HCT116 (cell line): ENCODE measurements around the gene DCDC2. TPM values are rescaled to one million over a fixed set of nuclear protein-coding genes. Genes with fewer than 3 reads are reported as not detected.

ENCODE experiments used
- ATAC-seq: fragments of 200-7000 bp; cut with Tn5 transposase; 2 replicates; pipeline ENCODE4 v1.9.1; 2020; ENCODE audit warnings: mild to moderate bottlenecking, moderate library complexity
- BruUV-seq: library from RNA; stranded (reverse); fragments of 400-500 nt; replicated peaks from 2 replicates; lab custom pipeline; 2021; lab: Mats Ljungman, UMichigan
- CTCF ChIA-PET: fragments of 300-600 bp; sonication (Branson Sonifier 250); formaldehyde crosslinking; loops from one replicate; lab custom pipeline; 2021; ENCODE audit warnings: antibody characterized with exemption; lab: Charles Lee
- POLR2A ChIA-PET: fragments of 300-600, 350-600 bp; sonication (Branson Sonifier 250); formaldehyde crosslinking; loops from one replicate; lab custom pipeline; 2021; ENCODE audit warnings: antibody characterized with exemption; lab: Charles Lee
- RAD21 ChIA-PET, 2 experiments: fragments of 300-600 bp; sonication (Branson Sonifier 250); formaldehyde crosslinking; loops; one replicate each; lab custom pipeline; 2023; ENCODE audit warnings: low total read pairs in 2 of 2; ENCODE audit not compliant: uncharacterized antibody in 2 of 2, unreplicated experiment in 2 of 2, low non-redundant PET in 1 of 2; lab: Charles Lee
- DNase-seq: peaks from one replicate; pipeline ENCODE4 v3.0.0-alpha.2; 2010; ENCODE audit warnings: low read depth, low spot score
- H2AFZ ChIP-seq: fragments of 200-600 bp; shearing (Covaris generic), sonication (generic); 2 replicates; pipeline ENCODE4 v1.6.1; 2017; ENCODE audit warnings: low read depth, mixed run types, mixed read lengths, antibody characterized with exemption, low read length; ENCODE audit not compliant: poor library complexity, severe bottlenecking
- H3K27ac ChIP-seq: 2 replicates; pipeline ENCODE4 v1.5.1; 2012; ENCODE audit warnings: low read depth, low read length
- H3K27me3 ChIP-seq: fragments of 200-600 bp; sonication (generic); 2 replicates; pipeline ENCODE4 v1.6.1; 2016; ENCODE audit warnings: mixed run types, low read length, mixed read lengths; ENCODE audit not compliant: insufficient read depth
- H3K36me3 ChIP-seq, 2 experiments: fragments of 200-500 bp in 1 of 2; fragments of 200-600 bp in 1 of 2; sonication (Bioruptor generic) in 1 of 2; sonication (generic) in 1 of 2; 2 replicates each; pipeline versions ENCODE4 v1.5.1 to v1.6.1; 2014 to 2016; ENCODE audit warnings: low read length in 2 of 2, inconsistent platforms in 1 of 2, mixed read lengths in 1 of 2, mixed run types in 1 of 2; ENCODE audit not compliant: insufficient read depth in 2 of 2, control insufficient read depth in 1 of 2
- H3K4me1 ChIP-seq, 2 experiments: fragments of 200-600 bp in 1 of 2; sonication (generic) in 1 of 2; 2 replicates each; pipeline versions ENCODE4 v1.5.1 to v1.6.1; 2012 to 2017; ENCODE audit warnings: low read length in 2 of 2, inconsistent platforms in 1 of 2, mild to moderate bottlenecking in 1 of 2, mixed read lengths in 1 of 2, mixed run types in 1 of 2, moderate library complexity in 1 of 2; ENCODE audit not compliant: insufficient read depth in 2 of 2, control insufficient read depth in 1 of 2
- H3K4me2 ChIP-seq: fragments of 200-600 bp; sonication (generic); 2 replicates; pipeline ENCODE4 v1.6.1; 2017; ENCODE audit warnings: mixed run types, low read length, mixed read lengths
- H3K4me3 ChIP-seq, 2 experiments: fragments of 200-600 bp in 1 of 2; sonication (generic) in 1 of 2; replicated peaks in 1 of 2; 2 replicates each; pipeline ENCODE4 v1.5.1; 2011 to 2016; ENCODE audit warnings: low read length in 2 of 2, control low read depth in 1 of 2, low read depth in 1 of 2, mild to moderate bottlenecking in 1 of 2, mixed read lengths in 1 of 2, mixed run types in 1 of 2
- H3K79me2 ChIP-seq: fragments of 200-600 bp; sonication (generic); 2 replicates; pipeline ENCODE4 v1.6.1; 2017; ENCODE audit warnings: mild to moderate bottlenecking, mixed run types, low read length, moderate library complexity, mixed read lengths; ENCODE audit not compliant: insufficient read depth
- H3K9ac ChIP-seq: fragments of 200-600 bp; sonication (generic); 2 replicates; pipeline ENCODE4 v1.6.1; 2016; ENCODE audit warnings: low read length, mixed read lengths
- H3K9me2 ChIP-seq: fragments of 200-600 bp; sonication (generic), shearing (Covaris generic); 2 replicates; pipeline ENCODE4 v1.6.1; 2017; ENCODE audit warnings: mixed run types, mild to moderate bottlenecking, moderate library complexity; ENCODE audit not compliant: insufficient read depth
- H3K9me3 ChIP-seq, 2 experiments: fragments of 200-500 bp in 1 of 2; fragments of 200-600 bp in 1 of 2; sonication (Bioruptor generic) in 1 of 2; sonication (generic) in 1 of 2; 2 replicates each; pipeline ENCODE4 v1.6.1; 2014 to 2017; ENCODE audit warnings: low read length in 2 of 2, mixed read lengths in 2 of 2, inconsistent platforms in 1 of 2, low read depth in 1 of 2, mild to moderate bottlenecking in 1 of 2, mixed run types in 1 of 2, moderate library complexity in 1 of 2; ENCODE audit not compliant: control insufficient read depth in 1 of 2, insufficient read depth in 1 of 2
- H4K20me1 ChIP-seq: fragments of 200-600 bp; sonication (generic), shearing (Covaris generic); 2 replicates; pipeline ENCODE4 v1.6.1; 2017; ENCODE audit warnings: mixed run types, mild to moderate bottlenecking, moderate library complexity; ENCODE audit not compliant: insufficient read depth
- CEBPB ChIP-seq: IDR thresholded peaks from 2 replicates; pipeline ENCODE4 v1.6.1; 2012; ENCODE audit warnings: low read depth
- EZH2 ChIP-seq: fragments of 200-600 bp; sonication (generic); IDR thresholded peaks from 2 replicates; pipeline ENCODE4 v1.6.1; 2017; ENCODE audit warnings: antibody characterized with exemption, mixed run types
- EZH2phosphoT487 ChIP-seq: fragments of 200-600 bp; IDR thresholded peaks from 2 replicates; pipeline ENCODE4 v1.6.1; 2018; ENCODE audit warnings: antibody characterized with exemption, borderline replicate concordance
- POLR2A ChIP-seq: IDR thresholded peaks from 2 replicates; pipeline ENCODE4 v1.7.0; 2011; ENCODE audit warnings: borderline replicate concordance; ENCODE audit not compliant: insufficient read depth, insufficient read length; ENCODE audit errors: extremely low read depth
- RAD21 ChIP-seq: IDR thresholded peaks from 2 replicates; pipeline ENCODE4 v1.6.1; 2012; ENCODE audit warnings: low read depth, mild to moderate bottlenecking
- SIN3A ChIP-seq: IDR thresholded peaks from 2 replicates; pipeline ENCODE4 v1.6.1; 2012; ENCODE audit warnings: low read depth
- ZBTB33 ChIP-seq: IDR thresholded peaks from 2 replicates; pipeline ENCODE4 v1.6.1; 2011; ENCODE audit warnings: mild to moderate bottlenecking, low read length, moderate library complexity; ENCODE audit not compliant: insufficient replicate concordance; ENCODE audit errors: extremely low read depth
- intact Hi-C: fragments of 100-400 bp; cut with micrococcal nuclease; formaldehyde crosslinking; loops from 2 replicates; pipeline ENCODE4 v1.10.0; 2022
- total RNA-seq: library from RNA; stranded (reverse); gene quantifications from one replicate; pipeline ENCODE4 v1.2.1, GENCODE V29; 2021; ENCODE audit not compliant: unreplicated experiment
- TF ChIP-seq, protein P1 (sequence below): IDR thresholded peaks from 2 replicates; pipeline ENCODE4 v1.6.1; 2012; ENCODE audit warnings: low read depth
- TF ChIP-seq, protein P2 (sequence below), 3 experiments: fragments of 200-600 bp in 1 of 3; sonication (generic) in 1 of 3; IDR thresholded peaks in 2 of 3; conservative IDR thresholded peaks in 1 of 3; 2 replicates each; pipeline ENCODE4 v1.5.1; 2012 to 2017; ENCODE audit warnings: low read depth in 2 of 3, low read length in 2 of 3, antibody characterized with exemption in 1 of 3, borderline replicate concordance in 1 of 3, control low read depth in 1 of 3, mild to moderate bottlenecking in 1 of 3, mixed read lengths in 1 of 3, mixed run types in 1 of 3, moderate library complexity in 1 of 3; ENCODE audit not compliant: insufficient read depth in 1 of 3

Gene DCDC2
- total RNA-seq, 1 experiment from 2014 or later = 0.17 TPM

- TF ChIP-seq, protein P1, sequence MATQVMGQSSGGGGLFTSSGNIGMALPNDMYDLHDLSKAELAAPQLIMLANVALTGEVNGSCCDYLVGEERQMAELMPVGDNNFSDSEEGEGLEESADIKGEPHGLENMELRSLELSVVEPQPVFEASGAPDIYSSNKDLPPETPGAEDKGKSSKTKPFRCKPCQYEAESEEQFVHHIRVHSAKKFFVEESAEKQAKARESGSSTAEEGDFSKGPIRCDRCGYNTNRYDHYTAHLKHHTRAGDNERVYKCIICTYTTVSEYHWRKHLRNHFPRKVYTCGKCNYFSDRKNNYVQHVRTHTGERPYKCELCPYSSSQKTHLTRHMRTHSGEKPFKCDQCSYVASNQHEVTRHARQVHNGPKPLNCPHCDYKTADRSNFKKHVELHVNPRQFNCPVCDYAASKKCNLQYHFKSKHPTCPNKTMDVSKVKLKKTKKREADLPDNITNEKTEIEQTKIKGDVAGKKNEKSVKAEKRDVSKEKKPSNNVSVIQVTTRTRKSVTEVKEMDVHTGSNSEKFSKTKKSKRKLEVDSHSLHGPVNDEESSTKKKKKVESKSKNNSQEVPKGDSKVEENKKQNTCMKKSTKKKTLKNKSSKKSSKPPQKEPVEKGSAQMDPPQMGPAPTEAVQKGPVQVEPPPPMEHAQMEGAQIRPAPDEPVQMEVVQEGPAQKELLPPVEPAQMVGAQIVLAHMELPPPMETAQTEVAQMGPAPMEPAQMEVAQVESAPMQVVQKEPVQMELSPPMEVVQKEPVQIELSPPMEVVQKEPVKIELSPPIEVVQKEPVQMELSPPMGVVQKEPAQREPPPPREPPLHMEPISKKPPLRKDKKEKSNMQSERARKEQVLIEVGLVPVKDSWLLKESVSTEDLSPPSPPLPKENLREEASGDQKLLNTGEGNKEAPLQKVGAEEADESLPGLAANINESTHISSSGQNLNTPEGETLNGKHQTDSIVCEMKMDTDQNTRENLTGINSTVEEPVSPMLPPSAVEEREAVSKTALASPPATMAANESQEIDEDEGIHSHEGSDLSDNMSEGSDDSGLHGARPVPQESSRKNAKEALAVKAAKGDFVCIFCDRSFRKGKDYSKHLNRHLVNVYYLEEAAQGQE = no peak
- TF ChIP-seq RAD21 (no peak), POLR2A (no peak), SIN3A (no peak)
- TF ChIP-seq, protein P2, sequence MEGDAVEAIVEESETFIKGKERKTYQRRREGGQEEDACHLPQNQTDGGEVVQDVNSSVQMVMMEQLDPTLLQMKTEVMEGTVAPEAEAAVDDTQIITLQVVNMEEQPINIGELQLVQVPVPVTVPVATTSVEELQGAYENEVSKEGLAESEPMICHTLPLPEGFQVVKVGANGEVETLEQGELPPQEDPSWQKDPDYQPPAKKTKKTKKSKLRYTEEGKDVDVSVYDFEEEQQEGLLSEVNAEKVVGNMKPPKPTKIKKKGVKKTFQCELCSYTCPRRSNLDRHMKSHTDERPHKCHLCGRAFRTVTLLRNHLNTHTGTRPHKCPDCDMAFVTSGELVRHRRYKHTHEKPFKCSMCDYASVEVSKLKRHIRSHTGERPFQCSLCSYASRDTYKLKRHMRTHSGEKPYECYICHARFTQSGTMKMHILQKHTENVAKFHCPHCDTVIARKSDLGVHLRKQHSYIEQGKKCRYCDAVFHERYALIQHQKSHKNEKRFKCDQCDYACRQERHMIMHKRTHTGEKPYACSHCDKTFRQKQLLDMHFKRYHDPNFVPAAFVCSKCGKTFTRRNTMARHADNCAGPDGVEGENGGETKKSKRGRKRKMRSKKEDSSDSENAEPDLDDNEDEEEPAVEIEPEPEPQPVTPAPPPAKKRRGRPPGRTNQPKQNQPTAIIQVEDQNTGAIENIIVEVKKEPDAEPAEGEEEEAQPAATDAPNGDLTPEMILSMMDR (IDR thresholded peaks at IDR 0.05 in 2 of 3, conservative IDR thresholded peaks at IDR 0.05 in 1 of 3; ENCODE audit: borderline replicate concordance in 1 of 3, insufficient read depth in 1 of 3, low read depth in 2 of 3, low read length in 2 of 3) = no peak
- TF ChIP-seq, all 23 proteins: peak for 0
These were observed 218.2 kb downstream of the DCDC2 start (continued) for GRCh38 chr6:24139639-24140038.

- Histone ChIP-seq H3K9me2 (no peaks in the 10 kb centered on the region), H3K79me2 (no peaks in the 10 kb centered on the region), H3K4me3 (no peak overlapping the region), H2AFZ (no peak overlapping the region), H4K20me1 (no peaks in the 10 kb centered on the region), H3K27ac (no peak overlapping the region), H3K9ac (no peak overlapping the region), H3K27me3 (no peaks in the 10 kb centered on the region; the same call in 1 of the 2 replicates), H3K4me2 (no peak overlapping the region), H3K36me3 (no peaks in the 10 kb centered on the region), H3K9me3 (no peaks in the 10 kb centered on the region), H3K4me1 (no peaks in the 10 kb centered on the region)
- BruUV-seq = no TSS peak
- ATAC-seq = no peak
- RAD21 ChIA-PET = no interaction called here
- POLR2A ChIA-PET = no interaction called here
- CTCF ChIA-PET = no interaction called here
- intact Hi-C loops = no loop called here
- DNase-seq = no peak
- TF ChIP-seq EZH2 (no peak), CEBPB (no peak), EZH2phosphoT487 (no peak), ZBTB33 (no peak)
- TF ChIP-seq, protein P1 = no peak
- TF ChIP-seq, protein P2 (IDR thresholded peaks at IDR 0.05 in 2 of 3, conservative IDR thresholded peaks at IDR 0.05 in 1 of 3; ENCODE audit: borderline replicate concordance in 1 of 3, insufficient read depth in 1 of 3, low read depth in 2 of 3, low read length in 2 of 3) = no peak
These were observed 218.8 kb downstream of the DCDC2 start for GRCh38 chr6:24139080-24139479.
